ENCODE measurements around the gene DEPDC5.
"Not testable (repeated sequence)": the region's sequence is repeated elsewhere in the genome, so short reads cannot be mapped to it uniquely, and the experiment has no call there.

DEPDC5 gene

DNA sequence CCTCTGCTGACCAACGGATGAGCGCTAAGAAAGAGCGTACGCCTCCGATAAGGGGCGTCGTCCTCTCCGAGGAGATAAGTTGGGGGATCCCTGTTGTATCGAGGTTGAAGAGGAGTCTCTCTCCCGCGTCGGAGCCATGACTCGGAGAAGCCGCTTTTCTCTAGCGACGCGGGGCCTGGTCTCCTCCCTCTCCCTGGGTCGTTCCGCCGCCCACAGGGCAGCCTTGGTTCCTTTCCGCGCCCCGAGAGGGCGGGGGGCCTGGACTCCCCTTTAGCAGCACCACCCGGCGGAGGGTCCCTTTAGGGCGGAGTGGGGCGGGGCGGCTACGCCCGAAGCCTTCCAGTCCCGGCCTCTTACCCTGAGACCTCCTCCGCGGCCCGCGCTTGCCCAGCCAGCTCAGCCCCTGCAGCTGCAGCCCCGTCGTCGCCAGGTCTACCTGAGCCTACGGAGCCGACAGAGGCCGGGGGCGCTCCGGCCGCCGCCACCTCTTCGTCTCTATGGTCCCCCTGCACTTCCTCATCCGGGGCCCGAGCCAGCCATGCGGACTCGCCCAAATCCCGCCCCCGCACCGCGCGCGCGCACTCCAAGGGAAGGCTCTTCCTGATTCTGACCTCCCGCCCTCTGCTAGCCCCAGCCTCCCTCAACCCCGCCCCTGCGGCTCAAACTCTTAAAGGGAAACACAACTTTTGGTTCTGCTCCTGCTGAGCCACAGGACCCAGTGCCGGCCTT lies 4.0 kb upstream of the DEPDC5 start, which contains the start of gene PRR14L:
PRR14L (minus strand) TSS at position 497 of the 729 bp plus-strand sequence. CDS start 11,272 bp downstream, outside the sequence.
- DNase-seq (ENCODE audit: low read depth), result peak; percentile 86

DNA sequence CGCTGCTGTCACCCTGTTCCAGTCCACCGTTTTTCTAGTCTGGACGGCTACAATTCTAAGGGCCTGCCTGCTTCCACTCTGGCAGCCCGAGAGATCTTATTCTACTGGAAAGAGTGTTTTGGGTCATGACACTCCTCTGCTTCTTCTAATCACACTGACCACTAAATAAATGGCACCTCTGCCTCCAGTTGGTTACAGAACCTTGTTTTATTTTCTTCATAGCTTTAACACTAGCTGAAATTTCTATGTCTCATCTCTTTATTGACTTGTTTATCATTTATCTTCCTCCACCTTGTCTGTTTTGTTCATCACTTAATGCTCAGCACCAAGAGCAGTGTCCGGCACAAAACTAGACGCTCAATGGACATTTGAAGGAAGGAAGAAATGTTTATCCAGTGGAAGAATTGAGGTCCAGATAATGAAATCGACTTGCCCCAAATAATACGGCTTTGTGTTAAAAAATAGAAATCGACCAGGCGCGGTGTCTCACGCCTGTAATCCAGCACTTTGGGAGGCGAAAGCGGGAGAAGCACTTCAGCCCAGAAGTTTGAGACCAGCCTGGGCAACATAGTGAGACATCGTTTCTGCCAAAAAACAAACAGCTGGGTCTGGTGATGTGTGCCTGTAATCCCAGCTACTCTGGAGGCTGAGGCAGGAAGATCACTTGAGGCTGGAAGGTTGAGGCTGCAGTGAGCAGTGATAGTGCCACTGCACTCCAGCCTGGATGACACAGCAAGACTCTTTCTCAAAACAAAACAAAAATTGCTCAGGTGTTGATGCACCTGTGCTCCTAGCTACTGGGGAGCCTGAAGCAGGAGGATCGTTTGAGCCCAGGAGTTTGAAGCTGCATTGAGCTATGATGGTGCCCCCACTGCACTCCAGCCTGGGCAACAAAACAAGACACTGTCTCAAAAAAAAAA lies 3.2 kb upstream of the DEPDC5 start:
- no peak for DNase-seq (ENCODE audit: low read depth)

DNA sequence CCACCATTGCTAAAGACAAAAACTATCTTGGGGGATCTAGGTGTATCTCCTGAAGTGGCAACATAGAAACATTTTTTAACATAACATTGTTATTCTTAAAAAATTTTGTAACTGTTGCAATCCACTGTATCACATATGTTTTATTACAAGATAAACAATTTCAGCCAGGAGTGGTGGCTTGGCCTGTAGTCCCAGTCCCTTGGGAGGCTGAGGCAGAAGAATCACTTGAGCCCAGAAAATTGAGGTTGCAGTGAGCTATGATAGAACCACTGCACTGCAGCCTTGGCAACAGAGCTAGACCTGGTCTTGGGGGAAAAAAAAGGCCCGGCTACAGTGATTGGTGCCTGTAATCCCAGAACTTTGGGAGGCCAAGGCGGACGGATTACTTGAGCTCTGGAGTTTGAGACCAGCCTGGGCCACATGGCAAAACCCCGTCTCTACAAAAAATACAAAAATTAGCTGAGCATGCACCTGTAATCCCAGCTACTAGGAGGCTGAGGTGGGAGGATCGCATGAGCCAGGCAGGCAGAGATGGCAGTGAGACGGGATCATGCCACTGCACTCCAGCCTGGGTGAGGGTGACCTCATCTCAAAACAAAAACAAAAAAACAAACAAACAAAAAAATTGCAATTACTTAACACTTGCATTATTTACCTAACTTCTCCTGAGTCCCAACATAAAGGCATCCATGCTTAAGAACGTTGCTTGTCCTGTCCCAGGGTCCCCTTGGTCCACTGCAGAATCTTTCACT lies 1.5 kb upstream of the DEPDC5 start:
- no peak for DNase-seq (ENCODE audit: low read depth)

DNA sequence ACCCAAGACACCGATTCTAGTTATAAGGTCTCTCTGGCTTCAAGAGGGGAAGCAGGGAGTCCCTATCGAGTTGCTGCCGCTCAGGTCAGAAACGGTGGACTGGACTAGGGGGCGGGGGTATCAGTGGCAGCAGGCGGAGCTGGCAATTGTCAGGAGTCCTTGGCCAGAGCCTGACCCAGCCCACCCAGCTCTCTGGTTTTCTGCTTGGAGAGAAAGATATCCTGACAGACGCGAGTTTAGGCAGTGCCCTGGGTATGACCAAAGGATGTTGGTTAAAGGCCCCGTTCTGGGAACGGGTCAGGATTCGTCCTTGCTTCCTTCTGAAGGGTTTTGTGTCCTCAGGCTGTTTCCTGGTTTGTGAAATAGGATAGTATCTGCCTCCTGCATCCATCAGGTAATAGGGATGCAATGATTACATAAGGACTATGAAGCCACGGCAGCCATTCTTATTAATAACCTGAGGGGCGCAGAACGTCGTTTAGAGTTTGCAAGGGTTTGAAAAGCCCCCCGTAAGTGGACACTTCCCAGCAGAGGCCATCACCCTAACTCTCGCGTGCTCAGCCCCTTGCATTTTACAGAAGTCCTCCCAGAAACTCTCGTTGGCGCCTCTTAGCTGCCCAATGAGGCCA lies 700 bp upstream of the DEPDC5 start:
- DNase-seq (ENCODE audit: low read depth), result no peak

DNA sequence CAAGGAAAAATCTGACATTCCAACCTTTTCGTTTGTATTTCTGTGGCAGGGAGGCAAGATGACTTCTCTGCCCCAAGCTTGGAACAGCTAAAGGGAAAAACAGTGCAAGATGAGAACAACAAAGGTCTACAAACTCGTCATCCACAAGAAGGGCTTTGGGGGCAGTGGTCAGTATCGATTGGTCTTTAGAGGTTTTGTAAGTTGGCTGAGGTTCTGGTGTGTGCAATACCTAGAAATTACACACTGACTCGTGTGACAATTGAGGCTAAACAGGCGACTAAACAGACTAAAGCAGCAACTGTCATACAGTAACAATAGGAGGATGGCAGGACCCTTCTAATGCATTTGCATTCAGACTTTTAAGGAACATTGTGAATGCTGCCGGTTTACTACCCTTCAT lies 994 bp downstream of the DEPDC5 start:
- no peak for DNase-seq (ENCODE audit: low read depth)

DNA sequence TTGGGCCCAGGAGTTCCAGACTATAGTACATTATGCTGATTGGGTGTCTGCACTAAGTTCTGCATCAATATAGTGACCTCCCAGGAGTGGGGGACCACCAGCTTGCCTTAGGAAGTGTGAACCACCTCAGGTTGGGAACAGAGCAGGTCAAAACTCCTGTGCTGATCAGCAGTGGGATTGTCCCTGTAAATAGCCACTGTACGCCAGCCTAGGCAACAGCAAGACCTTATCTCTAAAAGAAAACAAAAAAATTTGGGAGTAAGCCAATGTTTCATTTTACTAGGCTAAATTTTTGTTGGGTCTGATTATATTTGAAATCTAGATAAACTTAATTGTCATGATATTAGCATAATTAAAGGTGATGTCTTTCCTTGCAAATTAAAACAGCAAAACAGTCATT lies 3.4 kb downstream of the DEPDC5 start:
- no peak for DNase-seq (ENCODE audit: low read depth)

DNA sequence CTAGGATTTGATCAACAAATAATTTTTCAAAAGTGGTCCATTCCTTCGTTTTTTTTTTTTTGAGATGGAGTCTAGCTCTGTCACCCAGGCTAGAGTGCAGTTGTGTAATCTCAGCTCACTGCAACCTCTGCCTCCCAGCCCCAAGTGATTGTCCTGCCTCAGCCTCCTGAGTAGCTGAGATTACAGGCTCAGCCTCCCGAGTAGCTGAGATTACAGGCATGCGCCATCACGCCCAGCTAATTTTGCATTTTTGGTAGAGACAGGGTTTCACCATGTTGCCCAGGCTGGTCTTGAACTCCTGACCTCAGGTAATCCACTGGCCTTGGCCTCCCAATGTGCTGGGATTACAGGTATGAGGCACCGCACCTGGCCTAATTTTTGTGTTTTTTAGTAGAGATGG lies 5.0 kb downstream of the DEPDC5 start:
- not testable (repeated sequence) for DNase-seq (ENCODE audit: low read depth)

DNA sequence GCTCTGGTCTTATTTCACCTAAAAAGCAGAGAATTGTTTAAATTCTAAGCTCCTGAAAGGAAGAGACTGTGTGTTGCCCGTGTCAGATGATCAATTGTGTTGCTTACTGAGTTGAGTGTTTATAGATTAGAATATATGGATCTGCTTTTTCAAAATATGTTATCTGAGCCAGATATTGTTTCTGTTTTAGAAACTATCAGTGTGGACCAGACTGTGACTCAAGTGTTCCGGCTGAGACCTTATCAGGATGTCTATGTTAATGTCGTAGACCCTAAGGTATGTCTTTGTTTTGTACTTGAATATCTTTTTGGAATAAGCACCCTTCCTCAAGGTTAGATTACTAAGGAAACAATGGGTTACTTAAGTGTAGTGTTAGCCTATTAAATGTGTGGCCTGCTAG lies 11.0 kb downstream of the DEPDC5 start:
- DNase-seq (ENCODE audit: low read depth), result no peak

DNA sequence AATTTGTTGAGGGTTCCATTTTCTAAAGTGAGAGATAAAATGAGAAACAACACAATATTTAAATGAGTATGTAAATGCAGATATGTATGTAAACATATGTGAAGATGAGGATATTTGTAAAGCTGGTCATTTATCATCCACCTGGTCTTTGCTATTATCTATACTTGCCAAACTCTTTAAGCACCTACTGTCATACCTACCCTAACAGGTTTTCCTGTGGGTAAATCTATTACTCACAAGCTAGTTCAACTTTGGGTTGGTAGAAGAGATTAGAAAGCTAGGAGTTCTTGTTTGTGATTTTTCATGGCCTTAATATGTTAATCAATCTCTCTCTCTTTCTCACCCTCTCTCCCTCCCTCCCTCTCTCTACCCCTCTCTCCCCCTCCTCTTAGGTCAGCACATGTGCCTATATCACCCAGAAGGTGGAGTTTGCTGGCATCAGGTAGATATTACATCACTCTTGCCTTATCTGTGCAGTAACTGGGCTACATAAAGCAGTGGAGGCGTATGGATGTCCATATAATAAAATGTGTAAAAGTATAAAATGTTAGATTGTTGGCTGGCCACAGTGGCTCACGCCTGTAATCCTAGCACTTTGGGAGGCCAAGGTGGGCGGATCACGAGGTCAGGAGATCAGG lies 14.7 kb downstream of the DEPDC5 start:
- DNase-seq (ENCODE audit: low read depth), result no peak

DNA sequence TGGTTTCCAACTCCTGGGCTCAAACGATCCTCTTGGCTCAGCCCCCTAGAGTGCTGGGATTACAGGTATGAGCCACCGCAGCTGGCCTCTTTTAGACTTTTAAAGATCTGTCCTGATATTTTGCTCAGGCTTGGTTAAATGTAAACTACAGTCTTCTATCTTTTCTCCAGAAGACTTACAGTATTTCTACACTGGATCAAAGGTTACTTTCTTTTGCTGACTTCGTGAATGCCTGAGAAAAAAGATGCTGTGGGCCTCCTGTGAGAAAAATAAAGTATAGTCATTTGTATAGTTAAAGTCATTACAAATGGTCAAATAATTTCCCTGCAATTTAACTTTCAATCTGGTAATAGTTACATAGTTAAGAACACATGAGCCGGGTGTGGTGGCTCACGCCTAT lies 19.6 kb downstream of the DEPDC5 start:
- DNase-seq (ENCODE audit: low read depth), result no peak

DNA sequence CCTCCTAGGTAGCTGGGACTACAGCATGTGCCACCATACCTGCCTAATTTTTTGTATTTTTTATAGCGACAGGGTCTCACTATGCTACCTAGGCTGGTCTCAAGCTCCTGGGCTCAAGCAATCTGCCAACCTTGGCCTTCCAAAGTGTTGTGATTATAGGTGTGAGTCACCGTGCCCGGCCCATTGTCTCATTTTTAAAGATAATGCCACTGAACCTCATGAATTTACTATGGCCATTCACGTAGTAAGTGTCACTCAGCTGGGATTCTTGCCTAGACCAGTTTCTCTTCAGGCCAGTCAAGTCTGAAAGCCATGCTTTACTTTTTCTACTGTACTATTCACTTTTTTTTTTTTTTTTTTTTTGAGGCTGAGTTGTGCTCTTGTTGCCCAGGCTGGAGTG lies 22.4 kb downstream of the DEPDC5 start:
- DNase-seq (ENCODE audit: low read depth), result no peak

DNA sequence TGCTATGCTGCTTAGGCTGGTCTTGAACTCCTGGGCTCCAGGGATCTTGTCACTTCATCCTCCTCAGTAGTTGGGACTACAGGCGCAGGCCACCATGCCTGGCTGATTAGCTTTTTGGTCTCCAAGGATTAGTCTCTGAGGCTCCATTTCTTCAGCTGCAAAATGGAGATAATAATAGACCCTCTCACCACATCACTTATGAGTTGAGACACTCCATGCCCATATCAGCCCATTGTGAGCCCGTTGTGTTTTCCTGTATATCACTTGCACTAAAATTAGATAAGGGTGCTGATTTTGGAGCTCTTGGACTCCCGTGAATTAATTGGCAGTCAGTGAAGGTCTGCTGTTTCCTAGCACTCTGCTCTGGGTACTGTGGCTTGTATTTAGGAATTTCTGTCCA lies 36.0 kb downstream of the DEPDC5 start:
- no peak for DNase-seq (ENCODE audit: low read depth)

DNA sequence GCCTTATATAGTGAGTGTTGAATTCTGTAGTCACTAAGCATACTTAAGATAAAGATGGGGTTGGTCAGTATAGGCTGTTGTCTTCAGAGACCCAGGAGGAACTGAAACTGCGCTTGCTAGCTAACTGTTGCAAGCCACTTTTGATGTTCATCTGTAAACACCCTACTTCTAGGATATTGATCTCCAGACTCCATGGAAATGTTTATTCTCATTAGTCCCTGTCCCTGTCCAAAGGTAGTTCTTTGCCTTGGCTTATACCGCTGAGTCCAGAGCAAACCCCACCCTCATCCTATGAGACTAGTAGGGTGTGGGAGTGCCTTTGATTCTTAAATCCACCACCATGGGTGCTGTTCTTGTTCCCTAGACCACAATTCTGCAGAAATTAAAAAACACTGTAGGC lies 36.4 kb downstream of the DEPDC5 start:
- DNase-seq (ENCODE audit: low read depth), result no peak

DNA sequence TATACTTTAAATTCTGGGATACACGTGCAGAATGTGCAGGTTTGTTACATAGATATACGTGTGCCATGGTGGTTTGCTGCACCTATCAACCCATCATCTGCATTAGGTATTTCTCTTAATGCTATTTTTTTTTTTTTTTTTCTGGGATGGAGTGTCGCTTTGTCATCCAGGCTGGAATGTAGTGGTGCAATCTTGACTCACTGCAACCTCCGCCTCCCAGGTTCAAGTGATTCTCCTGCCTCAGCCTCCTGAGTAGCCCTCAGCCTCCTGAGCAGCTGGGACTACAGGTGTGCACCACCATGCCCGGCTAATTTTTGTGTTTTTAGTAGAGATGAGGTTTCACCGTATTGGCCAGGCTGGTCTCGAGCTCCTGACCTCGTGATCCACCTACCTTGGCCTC lies 45.5 kb downstream of the DEPDC5 start:
- peak; percentile 3 for DNase-seq (ENCODE audit: low read depth)

DNA sequence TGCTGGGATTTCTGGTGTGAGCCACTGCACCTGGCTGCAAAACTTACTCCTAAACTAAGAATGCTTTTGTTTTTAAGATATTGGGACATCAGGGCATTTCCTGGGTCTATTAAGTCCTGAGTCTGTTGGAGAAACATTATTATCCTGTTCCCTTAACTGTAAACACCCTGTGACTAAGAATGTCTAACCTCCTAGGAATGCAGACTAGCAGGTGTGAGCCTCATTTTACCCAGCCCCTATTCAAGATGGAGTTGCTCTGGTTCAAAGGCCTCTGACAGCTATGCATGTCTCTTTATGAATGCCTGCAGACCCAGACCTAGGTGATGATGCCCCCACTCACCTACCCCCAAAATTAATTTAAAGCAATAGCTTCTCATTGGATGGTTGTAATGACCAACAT lies 46.2 kb downstream of the DEPDC5 start:
- peak; percentile 64 for DNase-seq (ENCODE audit: low read depth)

DNA sequence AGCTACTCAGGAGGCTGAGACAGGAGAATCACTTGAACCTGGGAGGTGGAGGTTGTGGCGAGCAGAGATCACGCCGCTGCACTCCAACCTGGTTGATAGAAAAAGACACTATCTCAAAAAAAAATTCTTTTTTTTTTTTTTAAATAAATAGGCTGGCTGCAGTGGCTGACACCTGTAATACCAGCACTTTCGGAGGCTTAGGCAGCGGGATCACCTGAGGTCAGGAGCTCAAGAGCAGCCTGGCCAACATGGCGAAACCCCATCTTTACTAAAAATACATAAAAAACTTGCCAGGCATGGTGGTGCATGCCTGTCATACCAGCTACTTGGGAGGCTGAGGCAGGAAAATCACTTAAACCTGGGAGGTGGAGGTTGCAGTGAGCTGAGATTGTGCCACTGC lies 47.0 kb downstream of the DEPDC5 start:
- not testable (repeated sequence) for DNase-seq (ENCODE audit: low read depth)

DNA sequence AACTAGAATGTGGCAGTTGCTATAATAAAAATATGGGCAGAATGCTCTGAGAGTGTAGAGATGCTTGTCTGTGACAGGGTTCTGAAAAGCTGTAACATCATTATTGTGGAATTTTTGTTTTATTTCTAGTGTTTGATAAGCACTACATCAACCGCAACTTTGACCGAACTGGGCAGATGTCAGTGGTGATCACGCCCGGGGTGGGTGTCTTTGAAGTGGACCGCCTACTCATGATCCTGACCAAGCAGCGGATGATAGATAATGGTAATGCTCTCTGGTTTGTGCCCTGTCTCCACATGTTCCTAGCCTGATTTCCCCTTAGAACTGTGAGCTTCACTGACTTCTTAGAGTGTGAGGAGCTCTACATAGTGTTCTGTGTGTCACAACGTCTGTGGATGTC lies 48.8 kb downstream of the DEPDC5 start:
- DNase-seq (ENCODE audit: low read depth), result no peak

DNA sequence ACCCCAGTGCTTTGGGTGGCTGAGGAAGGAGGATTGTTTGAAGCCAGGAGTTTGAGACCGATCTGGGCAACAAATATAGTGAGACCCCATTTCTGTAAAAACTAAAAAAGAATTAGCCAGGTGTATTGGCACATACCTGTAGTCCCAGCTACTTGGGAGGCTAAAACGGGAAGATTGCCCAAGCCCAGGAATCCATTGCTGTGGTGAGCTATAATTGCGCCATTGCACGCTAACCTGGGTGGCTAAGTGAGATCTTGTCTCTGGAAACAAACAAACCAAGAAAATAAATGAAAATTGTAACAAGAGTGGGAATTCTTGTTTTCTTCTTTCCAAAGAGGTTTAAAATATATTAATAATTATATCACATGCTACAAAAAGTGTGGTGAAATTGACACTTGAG lies 52.9 kb downstream of the DEPDC5 start:
- peak; percentile 26 for DNase-seq (ENCODE audit: low read depth)

DNA sequence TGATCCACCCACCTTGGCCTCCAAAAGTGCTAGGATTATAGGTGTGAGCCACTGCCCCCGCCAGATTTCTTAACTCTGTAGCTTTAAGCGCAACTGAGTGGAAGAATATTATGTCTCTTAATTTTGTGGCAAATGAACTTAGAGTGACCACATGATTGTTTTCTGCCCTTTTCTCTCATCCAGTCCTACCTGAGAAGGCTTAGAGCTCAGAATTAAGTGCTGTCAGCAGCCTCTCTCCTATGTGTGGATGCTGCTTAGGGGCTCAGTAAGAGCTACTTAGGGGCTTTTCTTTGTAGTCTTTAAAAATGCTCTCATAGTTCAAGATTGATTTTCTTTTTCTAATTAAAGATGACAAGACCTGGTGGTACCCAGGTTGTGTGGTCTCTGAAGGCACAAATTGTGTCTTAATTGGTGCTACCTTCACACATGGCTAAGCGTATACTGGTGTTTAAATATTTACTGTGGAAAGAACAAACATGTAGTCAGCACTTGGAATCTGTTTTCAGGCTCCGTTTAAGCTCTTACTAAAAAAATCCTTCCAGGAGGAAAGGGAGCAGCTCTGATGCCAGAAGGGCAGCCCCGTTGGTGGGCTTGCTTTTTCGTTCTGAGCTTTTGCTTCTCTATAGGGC lies 59.3 kb downstream of the DEPDC5 start:
- DNase-seq (ENCODE audit: low read depth), result no peak

DNA sequence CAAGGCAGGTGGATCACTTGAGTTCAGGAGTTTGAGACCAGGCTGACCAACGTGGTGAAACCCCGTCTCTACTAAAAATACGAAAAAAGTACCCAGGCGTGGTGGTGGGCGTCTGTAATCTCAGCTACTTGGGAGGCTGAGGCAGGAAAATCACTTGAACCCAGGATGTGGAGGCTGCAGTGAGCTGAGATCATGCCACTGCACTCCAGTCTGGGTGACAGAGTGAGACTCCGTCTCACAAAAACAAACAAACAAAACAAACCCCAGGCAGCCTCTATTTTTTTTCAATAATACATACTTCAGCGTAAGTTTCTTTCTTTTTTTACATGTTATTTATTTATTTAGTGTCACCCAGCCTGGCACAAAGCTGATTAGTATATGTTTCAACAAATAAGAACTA lies 60.1 kb downstream of the DEPDC5 start:
- DNase-seq (ENCODE audit: low read depth), result not testable (repeated sequence)

DNA sequence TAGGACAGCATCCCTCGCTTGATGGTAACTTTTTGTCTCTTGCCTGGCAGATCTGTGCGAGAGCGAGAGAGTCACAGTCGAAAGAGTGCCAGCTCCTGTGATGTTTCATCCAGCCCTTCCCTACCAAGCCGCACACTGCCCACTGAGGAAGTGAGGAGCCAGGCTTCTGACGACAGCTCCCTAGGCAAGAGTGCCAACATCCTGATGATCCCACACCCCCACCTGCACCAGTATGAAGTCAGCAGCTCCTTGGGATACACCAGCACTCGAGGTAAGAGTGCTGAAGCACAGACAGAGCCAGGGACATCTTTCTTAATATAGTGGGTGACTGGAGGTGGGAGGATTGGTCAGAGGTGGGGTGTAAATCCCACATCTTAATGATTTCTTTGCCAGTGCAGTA lies 61.1 kb downstream of the DEPDC5 start:
- DNase-seq (ENCODE audit: low read depth), result no peak
